K562 (cell line): ENCODE data around the gene SRCIN1. TPM values are rescaled to one million over a fixed set of nuclear protein-coding genes. Genes with fewer than 3 reads are reported as not detected.

Source experiments
- ADNP ChIP-seq: fragments of 200-800 bp; sonication (Bioruptor generic); IDR thresholded peaks from 2 replicates; pipeline ENCODE4 v1.6.1; 2016; ENCODE audit warnings: missing genetic modification characterization, missing compliant biosample characterization
- ASH1L ChIP-seq: fragments of 450-650 bp; IDR thresholded peaks from 2 replicates; pipeline ENCODE4 v1.6.1; 2018; ENCODE audit warnings: borderline replicate concordance, mild to moderate bottlenecking, low read depth; ENCODE audit not compliant: partially characterized antibody
- CCAR2 ChIP-seq: fragments of 200-400 bp; formaldehyde crosslinking; IDR thresholded peaks from 2 replicates; pipeline ENCODE4 v1.6.1; 2017; ENCODE audit warnings: mild to moderate bottlenecking, low read depth, low read length
- ESRRA ChIP-seq: fragments of 450-650 bp; IDR thresholded peaks from 2 replicates; pipeline ENCODE4 v1.6.1; 2014; ENCODE audit warnings: low read depth, mild to moderate bottlenecking, moderate library complexity, borderline replicate concordance
- MGA ChIP-seq: fragments of 450-650 bp; IDR thresholded peaks from 2 replicates; pipeline ENCODE4 v1.6.1; 2016; ENCODE audit warnings: mild to moderate bottlenecking, moderate library complexity
- NBN ChIP-seq: fragments of 450-650 bp; IDR thresholded peaks from 2 replicates; pipeline ENCODE4 v1.6.1; 2016; ENCODE audit warnings: low read depth, mild to moderate bottlenecking
- NELFE ChIP-seq: IDR thresholded peaks from 2 replicates; pipeline ENCODE4 v1.6.1; 2011; ENCODE audit warnings: mild to moderate bottlenecking; ENCODE audit not compliant: insufficient read depth, insufficient read length
- NEUROD1 ChIP-seq: fragments of 150-350 bp; IDR thresholded peaks from 2 replicates; pipeline ENCODE4 v1.6.1; 2014; ENCODE audit warnings: borderline replicate concordance, low read length, low read depth; ENCODE audit not compliant: partially characterized antibody
- RHOXF2B ChIP-seq: fragments of 250-450 bp; sonication (Bioruptor Pico); conservative IDR thresholded peaks from 2 replicates; pipeline ENCODE4 v1.5.1; 2021
- SETDB1 ChIP-seq: IDR thresholded peaks from one replicate; pipeline ENCODE4 v1.6.1; 2012; ENCODE audit warnings: low read length, control low read depth, inconsistent platforms
- ZBED1 ChIP-seq: IDR thresholded peaks from 2 replicates; pipeline ENCODE4 v1.6.1; 2014
- ZNF184 ChIP-seq: sonication (generic); formaldehyde crosslinking; IDR thresholded peaks from 2 replicates; pipeline ENCODE4 v1.5.0; 2020; ENCODE audit warnings: missing genetic modification reagents
- polyA plus RNA-seq, 8 experiments: library from polyadenylated mRNA; depleted of rRNA in 4 of 8; stranded (reverse) in 5 of 8; unstranded in 3 of 8; fragments of >200 nt; fragmentation: Nextera tagmentation in 2 of 8; fragmentation: Illumina TruSeq in 1 of 8; extraction: Ambion mirVana in 2 of 8; extraction: Trizol in 1 of 8; gene quantifications; 2 replicates each; pipeline versions ENCODE4 v1.2.1 to v1.2.3, GENCODE V29; 2011 to 2014; ENCODE audit warnings: inconsistent platforms in 1 of 8, missing spikeins in 1 of 8
- total RNA-seq, 7 experiments: library from RNA; depleted of rRNA in 6 of 7; stranded (reverse); fragments of >200 nt in 6 of 7; fragmentation: Illumina TruSeq in 2 of 7; extraction: Trizol in 2 of 7; gene quantifications; 2 replicates each; pipeline versions ENCODE4 v1.2.1 to v1.2.3, GENCODE V29; 2011 to 2021; ENCODE audit warnings: low replicate concordance in 1 of 7

SRCIN1 gene
- total and polyA plus RNA-seq, 9 of the 15 experiments (the other 6 are each of a cell fraction or from before 2014, with no cell fraction given), result 0.09 to 0.33 (median 0.13) TPM; not detected in 6

- TF ChIP-seq MGA (no peak), RHOXF2B (no peak), ZBED1 (no peak), ADNP (tag) (no peak), NEUROD1 (no peak), SETDB1 (no peak), ASH1L (no peak), CCAR2 (no peak), NBN (no peak), ZNF184 (CRISPR knock-in tag) (no peak), ESRRA (no peak), NELFE (no peak)
Measured at GRCh38 chr17:38619937-38620550, 14.3 kb upstream of the SRCIN1 start (continued).
